OCI-LY3 (cell line): ENCODE data around the gene HSPB2.

Experiments used
- H2AFZ ChIP-seq: fragments of 200-600, 300-600 bp; shearing (Covaris generic); 2 replicates; pipeline ENCODE4 v1.6.0; 2014; ENCODE audit warnings: antibody characterized with exemption, low read depth, low read length
- H3K27ac ChIP-seq: fragments of 200-600, 300-600 bp; sonication (generic); 2 replicates; pipeline ENCODE4 v1.5.1; 2014; ENCODE audit warnings: mild to moderate bottlenecking, low read length, moderate library complexity, mixed read lengths
- H3K27me3 ChIP-seq: fragments of 200-600, 300-600 bp; sonication (generic); 2 replicates; pipeline ENCODE4 v1.6.1; 2014; ENCODE audit warnings: low read depth, low read length, mixed read lengths
- H3K36me3 ChIP-seq: fragments of 200-600, 300-600 bp; sonication (generic); replicated peaks from 2 replicates; pipeline ENCODE3; 2014; ENCODE audit warnings: low read depth, low read length, mixed read lengths
- H3K4me1 ChIP-seq: fragments of 300-600, 200-600 bp; sonication (generic); 2 replicates; pipeline ENCODE4 v1.6.1; 2014; ENCODE audit warnings: low read length, mixed read lengths
- H3K4me2 ChIP-seq: fragments of 200-600, 300-600 bp; sonication (generic); 2 replicates; pipeline ENCODE4 v1.6.1; 2014; ENCODE audit warnings: low read length, mixed read lengths
- H3K4me3 ChIP-seq: fragments of 300-600, 200-600 bp; sonication (generic); 2 replicates; pipeline ENCODE4 v1.5.1; 2014; ENCODE audit warnings: antibody characterized with exemption, mild to moderate bottlenecking, low read length, moderate library complexity
- H3K79me2 ChIP-seq: fragments of 300-600, 200-600 bp; shearing (Covaris generic); 2 replicates; pipeline ENCODE4 v1.6.1; 2014; ENCODE audit warnings: mild to moderate bottlenecking, low read length, mixed read lengths
- H3K9ac ChIP-seq: fragments of 300-600, 200-600 bp; shearing (Covaris generic); 2 replicates; pipeline ENCODE4 v1.6.0; 2014; ENCODE audit warnings: mild to moderate bottlenecking, low read length, moderate library complexity
- H3K9me3 ChIP-seq: fragments of 200-600, 300-600 bp; shearing (Covaris generic); 2 replicates; pipeline ENCODE4 v1.6.1; 2014; ENCODE audit warnings: low read length, mixed read lengths; ENCODE audit not compliant: insufficient read depth
- H4K20me1 ChIP-seq: fragments of 200-600, 300-600 bp; sonication (generic); 2 replicates; pipeline ENCODE4 v1.6.1; 2016; ENCODE audit warnings: low read length, mixed read lengths; ENCODE audit not compliant: insufficient read depth
- EZH2phosphoT487 ChIP-seq: fragments of 200-600 bp; shearing (Covaris generic); IDR thresholded peaks from 2 replicates; pipeline ENCODE4 v1.6.1; 2018; ENCODE audit warnings: antibody characterized with exemption, mixed run types, low read depth
- TF ChIP-seq, protein P1 (sequence below): fragments of 200-600, 300-600 bp; sonication (generic); IDR thresholded peaks from 2 replicates; pipeline ENCODE4 v1.5.1; 2014; ENCODE audit warnings: antibody characterized with exemption, low read length, low read depth

Gene HSPB2

DNA sequence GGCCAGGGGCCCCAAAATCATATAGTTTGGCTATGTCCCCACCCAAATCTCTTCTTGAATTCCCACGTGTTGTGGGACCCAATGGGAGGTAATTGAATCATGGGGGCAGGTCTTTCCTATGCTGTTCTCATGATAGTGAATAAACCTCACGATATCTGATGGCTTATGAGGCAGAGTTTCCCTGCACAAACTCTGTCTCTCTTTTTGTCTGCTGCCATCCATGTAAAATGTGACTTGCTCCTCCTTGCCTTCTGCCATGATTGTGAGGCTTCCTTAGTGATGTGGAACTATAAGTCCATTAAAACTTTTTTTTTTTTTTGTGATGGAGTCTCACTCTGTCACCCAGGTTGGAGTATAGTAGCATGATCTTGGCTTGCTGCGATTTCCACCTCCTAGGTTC is 39.0 kb downstream of the HSPB2 start:
- Histone ChIP-seq H3K4me2 (no peak overlapping the region), H3K79me2 (0 out of 2 replicates have a peak, but pooled peaks cover under 1% of the 10 kb centered on the region), H3K27ac (no peak overlapping the region), H3K9me3 (no peaks in the 10 kb centered on the region), H4K20me1 (no peaks in the 10 kb centered on the region), H3K4me1 (peaks cover 31% of the 10 kb centered on the region), H3K9ac (no peak overlapping the region), H2AFZ (no peak overlapping the region), H3K4me3 (no peak overlapping the region), H3K27me3 (no peaks in the 10 kb centered on the region), H3K36me3 (peaks cover 5% of the 10 kb centered on the region)
- no peak for TF ChIP-seq EZH2phosphoT487
- TF ChIP-seq, protein P1, sequence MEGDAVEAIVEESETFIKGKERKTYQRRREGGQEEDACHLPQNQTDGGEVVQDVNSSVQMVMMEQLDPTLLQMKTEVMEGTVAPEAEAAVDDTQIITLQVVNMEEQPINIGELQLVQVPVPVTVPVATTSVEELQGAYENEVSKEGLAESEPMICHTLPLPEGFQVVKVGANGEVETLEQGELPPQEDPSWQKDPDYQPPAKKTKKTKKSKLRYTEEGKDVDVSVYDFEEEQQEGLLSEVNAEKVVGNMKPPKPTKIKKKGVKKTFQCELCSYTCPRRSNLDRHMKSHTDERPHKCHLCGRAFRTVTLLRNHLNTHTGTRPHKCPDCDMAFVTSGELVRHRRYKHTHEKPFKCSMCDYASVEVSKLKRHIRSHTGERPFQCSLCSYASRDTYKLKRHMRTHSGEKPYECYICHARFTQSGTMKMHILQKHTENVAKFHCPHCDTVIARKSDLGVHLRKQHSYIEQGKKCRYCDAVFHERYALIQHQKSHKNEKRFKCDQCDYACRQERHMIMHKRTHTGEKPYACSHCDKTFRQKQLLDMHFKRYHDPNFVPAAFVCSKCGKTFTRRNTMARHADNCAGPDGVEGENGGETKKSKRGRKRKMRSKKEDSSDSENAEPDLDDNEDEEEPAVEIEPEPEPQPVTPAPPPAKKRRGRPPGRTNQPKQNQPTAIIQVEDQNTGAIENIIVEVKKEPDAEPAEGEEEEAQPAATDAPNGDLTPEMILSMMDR: no peak

DNA sequence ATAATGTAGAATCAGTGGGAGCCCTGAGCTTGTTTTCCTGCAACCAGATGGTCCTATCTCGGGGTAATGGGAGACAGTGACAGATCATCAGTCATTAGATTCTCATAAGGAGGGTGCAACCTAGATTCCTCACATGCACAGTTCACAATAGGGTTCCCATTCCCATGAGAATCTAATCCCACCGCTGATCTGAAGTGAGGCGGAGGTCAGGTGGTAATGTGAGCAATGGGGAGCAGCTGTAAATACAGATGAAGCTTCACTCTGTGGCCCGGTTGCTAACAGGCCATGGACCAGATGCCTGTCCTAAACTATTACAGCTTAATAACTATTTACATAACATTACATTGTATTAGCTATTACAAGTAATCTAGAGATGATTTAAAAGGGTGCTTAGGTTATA is 41.6 kb downstream of the HSPB2 start:
- H3K4me1 ChIP-seq: peaks cover 14% of the 10 kb centered on the region

DNA sequence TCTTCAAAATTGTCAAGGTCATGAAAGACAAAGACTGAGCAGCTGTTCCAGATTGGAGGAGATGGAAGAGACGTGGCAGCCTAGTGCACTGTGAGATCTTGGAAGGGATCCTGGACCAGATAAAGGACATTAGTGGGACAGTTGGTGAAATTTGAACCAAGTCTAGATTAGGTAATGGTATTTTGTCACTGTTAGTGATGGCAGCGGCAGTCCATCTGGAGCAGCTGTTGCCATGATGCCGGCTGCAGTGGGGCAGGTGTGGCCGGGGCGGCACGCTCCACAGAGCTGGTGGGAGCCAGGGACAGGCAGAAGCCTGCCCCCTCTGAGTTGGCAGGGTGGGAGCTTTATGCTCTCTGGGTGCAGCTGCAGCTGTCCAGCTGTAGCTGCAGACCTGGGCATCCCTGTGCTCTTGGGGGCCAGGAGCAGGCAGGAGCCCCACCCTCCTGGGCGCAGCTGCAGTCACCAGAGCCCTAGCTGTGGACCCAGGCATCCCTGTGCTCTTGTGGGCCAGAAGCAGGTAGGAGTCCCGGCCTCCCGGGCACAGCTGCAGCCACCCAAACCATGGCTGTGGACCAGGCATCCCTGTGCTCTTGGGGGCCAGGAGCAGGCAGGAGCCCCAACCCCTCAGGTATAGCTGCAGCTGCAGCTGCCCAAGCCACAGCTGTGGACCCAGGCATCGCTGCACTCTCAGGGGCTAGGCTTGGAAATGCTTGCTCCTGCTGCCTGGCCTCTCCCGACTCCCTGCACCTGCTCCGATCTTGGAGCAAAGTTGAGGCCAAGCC is 45.3 kb downstream of the HSPB2 start:
- Histone ChIP-seq H3K4me1 (peaks cover 7% of the 10 kb centered on the region; the same call in 1 of the 2 replicates), H3K79me2 (no peaks in the 10 kb centered on the region), H3K4me3 (no peak overlapping the region), H3K27ac (no peak overlapping the region), H3K9me3 (no peaks in the 10 kb centered on the region), H2AFZ (no peak overlapping the region), H3K4me2 (no peak overlapping the region), H3K27me3 (no peaks in the 10 kb centered on the region), H3K9ac (no peak overlapping the region), H4K20me1 (no peaks in the 10 kb centered on the region), H3K36me3 (no peaks in the 10 kb centered on the region)
- TF ChIP-seq, protein P1: no peak
- no peak for TF ChIP-seq EZH2phosphoT487

More for the DNA sequence above, 41.6 kb downstream of the HSPB2 start:
- no peaks in the 10 kb centered on the region for H4K20me1 ChIP-seq
- H3K27me3 ChIP-seq: no peaks in the 10 kb centered on the region
- TF ChIP-seq, protein P1: no peak
- no peak for TF ChIP-seq EZH2phosphoT487
- H3K4me3 ChIP-seq: no peak overlapping the region
- no peak overlapping the region for H3K9ac ChIP-seq
- no peak overlapping the region for H2AFZ ChIP-seq
- H3K9me3 ChIP-seq: no peaks in the 10 kb centered on the region
- H3K36me3 ChIP-seq: peaks cover 5% of the 10 kb centered on the region
- no peak overlapping the region for H3K27ac ChIP-seq
- no peak overlapping the region for H3K4me2 ChIP-seq
- H3K79me2 ChIP-seq: no peaks in the 10 kb centered on the region

DNA sequence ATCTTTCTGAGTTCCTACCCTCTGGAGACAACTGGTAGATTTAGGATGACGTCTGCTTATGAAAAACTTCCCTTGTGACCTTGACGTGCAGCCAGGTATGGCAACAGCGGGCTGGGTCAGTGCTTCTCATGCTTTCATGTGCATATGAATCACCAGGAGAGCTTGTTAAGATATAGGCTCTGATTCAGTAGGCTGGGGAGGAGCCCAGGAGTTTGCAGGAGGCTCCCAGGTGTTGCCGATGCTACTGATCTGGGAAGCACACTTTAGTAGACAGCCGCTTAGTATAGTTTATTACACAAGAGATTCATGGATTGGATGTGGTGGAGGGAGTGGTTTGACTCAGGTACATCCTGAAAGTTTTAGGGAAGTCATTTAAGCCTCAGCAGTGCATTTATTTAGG is 48.4 kb downstream of the HSPB2 start:
- TF ChIP-seq, protein P1: no peak
- no peak for TF ChIP-seq EZH2phosphoT487
- no peaks in the 10 kb centered on the region for H3K36me3 ChIP-seq
- H3K27me3 ChIP-seq: no peaks in the 10 kb centered on the region
- H2AFZ ChIP-seq: no peak overlapping the region
- no peaks in the 10 kb centered on the region for H3K9me3 ChIP-seq
- H3K4me1 ChIP-seq: no peaks in the 10 kb centered on the region
- no peak overlapping the region for H3K4me2 ChIP-seq
- H3K4me3 ChIP-seq: no peak overlapping the region
- no peaks in the 10 kb centered on the region for H4K20me1 ChIP-seq
- no peaks in the 10 kb centered on the region for H3K79me2 ChIP-seq
- no peak overlapping the region for H3K9ac ChIP-seq
- H3K27ac ChIP-seq: no peak overlapping the region
